Measurements from ENCODE around the gene FAM89B.
"Not testable (repeated sequence)": the region's sequence is repeated elsewhere in the genome, so short reads cannot be mapped to it uniquely, and the experiment has no call there.

Gene FAM89B

DNA sequence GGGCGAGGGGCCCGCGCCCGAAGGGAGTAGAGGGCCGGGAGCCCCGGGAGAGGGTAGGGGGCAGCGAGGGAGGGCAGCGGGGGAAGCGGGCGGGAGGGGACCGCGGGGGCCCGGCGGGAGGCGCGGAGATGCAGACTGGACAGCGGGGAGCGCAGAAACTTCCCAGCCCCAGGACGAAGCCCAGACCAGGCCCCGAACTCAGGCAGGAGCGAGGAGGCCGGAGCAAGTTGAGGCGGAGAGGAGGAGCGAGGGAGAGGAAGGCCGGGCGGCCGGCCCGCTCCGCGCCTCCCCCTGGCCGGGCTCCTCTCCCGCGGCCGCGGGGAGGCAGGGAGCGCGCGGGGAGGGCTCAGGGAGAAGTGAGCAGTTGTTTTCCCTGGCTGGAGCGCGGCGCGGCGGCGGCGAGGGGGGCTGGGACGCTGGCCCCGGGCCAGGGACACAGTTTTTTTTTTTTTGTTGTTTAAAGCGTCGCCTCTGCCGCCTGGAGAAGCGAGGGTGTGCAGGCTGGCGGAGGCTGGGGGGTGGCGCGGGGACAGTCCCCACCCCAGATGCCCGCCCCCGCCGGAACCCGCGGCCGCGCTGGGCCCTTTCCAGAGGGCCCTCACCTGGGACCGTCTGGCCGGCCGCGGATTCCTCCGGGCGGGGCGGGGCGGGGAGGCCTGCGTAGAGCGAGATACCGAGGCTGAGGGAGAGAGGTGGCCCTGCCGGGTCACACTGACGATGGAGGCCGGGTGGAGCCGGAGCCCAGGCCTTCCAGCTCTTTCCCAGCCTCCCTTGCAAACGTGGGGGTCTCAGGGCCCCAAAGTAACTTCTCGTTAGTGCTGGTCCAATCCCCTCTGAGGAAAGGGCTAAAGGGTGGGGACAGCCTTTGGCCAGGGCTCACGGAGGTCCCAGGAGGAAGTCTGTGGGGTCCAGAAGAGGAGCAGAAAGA lies 14.1 kb upstream of the FAM89B start, which contains the start of gene LTBP3:
LTBP3 (minus strand) TSS at position 358 of the 928 bp plus-strand sequence. CDS start 400 bp downstream, outside the sequence.
- peak; percentile 89 for DNase-seq

DNA sequence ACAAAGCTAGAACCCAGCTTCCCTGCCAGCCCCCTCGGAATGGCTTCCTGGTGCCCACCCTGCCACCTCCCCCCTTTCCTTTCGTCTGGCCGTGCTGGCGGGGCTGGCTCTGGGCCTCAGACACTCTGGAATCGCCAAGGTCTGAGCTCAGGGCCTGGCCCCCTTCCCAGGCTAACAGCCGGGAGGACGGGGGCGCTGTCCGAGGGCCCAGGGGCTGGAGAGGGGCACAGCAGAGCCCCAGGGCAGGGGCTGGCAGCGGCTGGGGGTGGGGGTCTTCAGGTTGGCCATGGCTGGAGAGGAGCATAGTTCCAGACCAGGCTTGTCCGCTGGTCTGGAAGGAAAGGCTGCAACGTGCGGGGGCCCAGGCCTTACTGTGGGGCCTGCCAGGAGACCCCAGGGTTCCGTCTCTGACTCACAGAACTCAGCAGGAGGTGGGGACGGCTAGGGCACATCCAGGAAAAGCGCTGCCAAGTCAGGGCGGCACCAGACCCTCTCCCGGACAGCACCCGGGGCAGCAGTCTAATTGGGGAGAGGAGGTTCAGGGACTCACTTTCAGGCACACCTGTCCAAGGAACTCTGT lies 13.3 kb upstream of the FAM89B start:
- peak; percentile 43 for DNase-seq

DNA sequence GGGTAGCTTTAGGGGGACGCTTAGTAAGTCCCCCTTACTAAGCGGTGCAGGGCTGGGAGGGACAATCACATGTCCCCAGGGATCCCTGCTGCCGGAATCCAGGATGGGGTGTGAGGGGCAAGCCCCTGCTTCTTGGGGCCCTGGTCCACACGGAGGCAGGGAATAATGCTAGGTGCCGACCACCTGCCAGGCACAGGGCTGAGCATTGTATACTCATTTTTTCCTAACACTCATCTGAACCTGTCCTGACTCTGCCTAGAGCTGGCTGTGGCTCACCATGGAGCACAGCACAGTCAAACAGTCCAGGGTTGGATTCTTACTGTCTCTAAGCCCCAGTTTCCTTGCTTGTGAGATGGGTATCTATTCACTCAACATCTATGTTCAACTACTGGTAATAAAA lies 12.8 kb upstream of the FAM89B start:
- DNase-seq: no peak

DNA sequence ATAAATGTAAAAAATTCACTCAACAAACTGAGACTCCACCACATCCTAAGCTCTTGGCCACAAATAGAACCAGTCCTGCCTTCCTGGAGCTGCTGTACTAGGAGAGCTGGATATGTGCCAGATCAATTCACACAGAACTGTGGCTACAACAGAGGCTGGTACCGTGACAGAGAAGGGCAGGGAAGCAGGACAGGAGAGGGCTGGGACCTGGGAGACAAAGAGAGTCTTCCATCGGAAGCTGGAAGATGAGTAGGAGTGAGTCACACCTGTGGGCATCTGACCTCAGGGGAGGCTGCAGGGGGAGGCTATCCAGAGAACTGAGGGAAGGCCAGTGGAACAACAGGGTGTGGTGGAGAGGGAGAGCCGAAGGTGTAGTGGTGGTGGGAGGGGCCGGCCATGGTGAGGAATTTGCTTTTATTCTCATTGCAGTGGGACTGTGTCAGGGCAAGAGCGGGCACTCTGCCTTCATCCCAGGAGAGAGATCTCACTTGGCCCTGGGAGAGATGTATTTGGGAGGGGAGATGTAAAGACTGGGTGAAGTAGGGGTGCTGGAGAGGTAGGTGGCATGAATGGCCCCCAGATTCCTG lies 12.3 kb upstream of the FAM89B start:
- DNase-seq: peak; percentile 90

DNA sequence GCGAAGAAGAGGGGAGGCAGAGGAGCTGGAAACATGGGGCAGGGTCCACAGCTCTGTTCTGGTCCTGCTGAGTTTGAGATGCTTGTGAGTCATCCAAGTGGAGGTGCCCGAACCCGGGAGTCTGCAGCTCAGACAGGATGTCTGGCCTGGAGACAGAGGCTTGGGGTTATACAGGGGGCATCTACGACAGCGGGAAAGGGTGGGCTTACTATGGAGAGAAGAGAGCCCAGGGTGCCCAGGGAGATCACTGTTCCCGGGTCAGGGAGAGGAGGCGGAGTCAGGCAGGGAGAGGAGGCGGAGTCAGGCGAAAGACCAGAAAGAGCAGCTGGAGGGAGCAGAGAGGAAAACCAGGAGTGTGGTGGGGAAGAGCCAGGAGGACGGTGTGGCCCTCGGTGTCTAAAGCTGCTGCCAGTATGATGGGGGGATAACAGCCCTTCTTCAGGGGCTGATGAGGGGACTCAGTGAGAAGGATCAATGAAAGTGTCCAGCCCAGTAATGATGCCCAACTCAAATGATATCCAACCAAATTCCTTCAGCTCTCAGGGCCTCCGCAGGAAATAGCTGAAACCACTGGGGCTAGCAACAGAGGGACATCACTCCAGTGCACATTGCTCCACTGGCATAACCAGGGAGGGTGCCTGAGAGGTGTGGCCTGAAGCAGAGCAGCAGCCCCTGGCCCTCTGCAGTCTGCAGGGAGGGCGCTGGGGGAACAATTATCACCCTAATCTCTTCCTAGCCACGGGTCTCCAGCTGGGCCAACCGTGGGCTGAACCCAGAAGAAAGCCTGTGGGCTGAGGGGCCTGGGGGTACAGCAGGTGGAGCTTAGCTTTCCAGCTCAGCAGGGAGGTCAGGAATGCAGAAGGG lies 11.6 kb upstream of the FAM89B start:
- DNase-seq: peak; percentile 85

DNA sequence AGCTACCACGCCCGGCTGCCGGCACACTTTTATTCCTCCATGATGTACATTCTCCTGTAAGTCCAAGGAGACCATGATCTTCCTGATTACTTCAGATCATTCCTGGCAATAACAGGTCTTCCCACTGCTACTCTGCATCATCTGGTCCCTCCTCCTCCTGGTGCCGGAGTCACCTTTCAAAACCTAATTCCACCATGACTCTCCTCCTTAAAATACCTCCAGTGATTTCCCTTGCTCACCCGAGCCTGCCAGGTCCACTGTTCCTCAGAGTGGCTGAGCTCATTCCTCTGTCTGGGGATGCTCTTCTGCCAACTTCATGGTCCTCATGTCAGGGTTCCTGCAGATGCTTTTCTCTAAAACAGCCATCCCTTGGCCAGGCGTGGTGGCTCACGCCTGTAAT lies 10.3 kb upstream of the FAM89B start:
- no peak for DNase-seq

DNA sequence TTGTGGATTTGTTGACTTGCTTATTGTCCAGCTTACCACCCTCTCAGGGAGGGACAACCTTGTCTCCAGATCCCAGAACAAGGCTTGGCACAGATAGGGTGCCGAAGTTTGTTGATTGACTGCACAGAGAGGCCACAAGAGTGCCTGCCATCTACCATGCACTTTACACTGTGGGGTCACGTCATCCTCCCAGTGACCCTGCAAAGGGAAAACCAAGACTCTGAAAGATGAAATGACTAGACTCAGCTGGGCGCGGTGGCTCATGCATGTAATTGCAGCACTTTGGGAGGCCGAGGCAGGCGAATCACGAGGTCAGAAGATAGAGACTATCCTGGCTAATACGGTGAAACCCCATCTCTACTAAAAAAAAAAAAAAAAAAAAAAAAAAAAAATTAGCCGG lies 9.6 kb upstream of the FAM89B start:
- no peak for DNase-seq

DNA sequence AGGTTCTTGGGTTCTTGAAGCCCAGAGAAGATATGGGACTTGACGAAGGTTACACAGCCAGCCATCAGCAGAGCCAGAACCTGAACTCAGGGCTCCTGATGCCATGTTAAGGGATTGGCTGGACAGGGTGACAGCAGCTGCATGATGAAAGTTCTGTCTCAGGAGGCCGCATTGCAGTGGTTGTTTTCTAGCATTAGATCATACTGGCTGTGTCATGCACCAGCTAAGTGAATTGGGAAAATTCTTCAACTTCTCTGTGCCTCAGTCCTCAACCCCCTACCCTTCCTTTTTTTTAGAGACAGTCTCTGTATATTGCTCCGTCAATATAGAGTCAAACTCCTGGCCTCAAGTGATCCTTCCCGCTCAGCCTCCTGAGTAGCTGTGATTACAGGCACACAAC lies 8.7 kb upstream of the FAM89B start:
- no peak for DNase-seq

DNA sequence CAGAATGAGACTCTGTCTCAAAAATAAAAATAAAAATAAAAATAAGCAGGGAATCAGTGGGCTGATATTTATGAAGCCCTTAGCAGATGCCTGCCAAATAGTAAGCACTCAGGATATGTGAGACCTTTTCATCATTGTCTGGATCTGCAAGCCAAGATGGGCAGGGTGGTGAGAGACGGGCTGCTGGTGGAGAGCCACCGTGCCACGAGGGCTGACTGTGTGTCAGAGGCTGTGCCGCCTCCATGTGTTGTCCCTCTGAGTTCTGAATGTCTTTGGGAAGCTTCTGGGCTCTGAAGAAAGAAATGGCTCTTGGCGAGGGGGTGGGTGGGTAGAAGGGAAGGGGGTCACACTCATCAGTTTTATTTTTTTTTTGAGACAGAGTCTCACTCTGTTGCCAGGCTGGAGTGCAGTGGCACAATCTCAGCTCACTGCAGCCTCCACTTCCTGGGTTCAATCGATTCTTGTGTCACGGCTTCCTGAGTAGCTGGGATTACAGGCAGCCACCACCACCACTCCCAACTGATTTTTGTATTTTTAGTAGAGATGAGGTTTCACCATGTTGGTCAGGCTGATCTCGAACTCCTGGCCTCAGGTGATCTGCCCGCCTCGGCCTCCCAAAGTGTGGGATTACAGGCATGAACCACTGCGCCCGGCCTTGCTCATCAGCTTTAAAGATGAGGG lies 7.3 kb upstream of the FAM89B start:
- not testable (repeated sequence) for DNase-seq

DNA sequence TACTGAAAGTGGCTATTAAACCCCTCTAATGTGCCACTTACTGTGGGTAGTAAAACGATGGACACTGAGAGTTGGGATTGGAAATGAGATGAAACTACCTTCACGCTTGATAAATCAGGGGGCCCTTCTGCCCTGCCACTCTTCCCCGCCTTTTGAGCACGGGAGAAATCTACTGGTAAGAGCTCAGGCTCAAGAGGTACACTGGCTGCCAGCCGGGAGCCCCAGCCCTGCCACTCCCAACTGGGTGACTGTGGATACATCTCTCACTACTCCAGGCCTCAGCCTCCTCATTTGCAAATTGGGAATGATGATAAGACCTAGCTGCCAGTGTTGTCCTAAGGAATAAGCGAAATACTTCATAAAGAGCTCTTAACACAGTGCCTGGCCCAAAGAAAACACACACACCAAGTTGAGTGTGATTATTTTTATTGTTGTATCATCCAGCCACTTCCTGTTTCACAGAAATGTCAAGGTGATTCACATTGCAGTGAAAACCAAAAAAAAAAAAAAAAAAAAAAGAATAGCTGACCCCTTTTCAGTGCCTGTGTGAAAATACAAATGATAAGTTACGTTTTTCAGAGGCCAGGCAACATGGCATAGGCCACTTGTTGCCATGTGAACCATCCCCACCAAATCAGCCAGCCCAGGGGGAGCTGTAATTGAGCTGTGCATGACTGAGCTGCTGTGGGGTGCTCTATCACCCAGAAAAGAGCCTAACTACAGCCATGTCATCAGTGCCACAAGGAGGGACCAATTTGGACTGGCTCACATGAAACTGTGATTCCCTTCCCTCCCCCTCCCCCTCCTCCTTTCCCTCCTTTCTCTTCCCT lies 6.5 kb upstream of the FAM89B start:
- no peak for DNase-seq

DNA sequence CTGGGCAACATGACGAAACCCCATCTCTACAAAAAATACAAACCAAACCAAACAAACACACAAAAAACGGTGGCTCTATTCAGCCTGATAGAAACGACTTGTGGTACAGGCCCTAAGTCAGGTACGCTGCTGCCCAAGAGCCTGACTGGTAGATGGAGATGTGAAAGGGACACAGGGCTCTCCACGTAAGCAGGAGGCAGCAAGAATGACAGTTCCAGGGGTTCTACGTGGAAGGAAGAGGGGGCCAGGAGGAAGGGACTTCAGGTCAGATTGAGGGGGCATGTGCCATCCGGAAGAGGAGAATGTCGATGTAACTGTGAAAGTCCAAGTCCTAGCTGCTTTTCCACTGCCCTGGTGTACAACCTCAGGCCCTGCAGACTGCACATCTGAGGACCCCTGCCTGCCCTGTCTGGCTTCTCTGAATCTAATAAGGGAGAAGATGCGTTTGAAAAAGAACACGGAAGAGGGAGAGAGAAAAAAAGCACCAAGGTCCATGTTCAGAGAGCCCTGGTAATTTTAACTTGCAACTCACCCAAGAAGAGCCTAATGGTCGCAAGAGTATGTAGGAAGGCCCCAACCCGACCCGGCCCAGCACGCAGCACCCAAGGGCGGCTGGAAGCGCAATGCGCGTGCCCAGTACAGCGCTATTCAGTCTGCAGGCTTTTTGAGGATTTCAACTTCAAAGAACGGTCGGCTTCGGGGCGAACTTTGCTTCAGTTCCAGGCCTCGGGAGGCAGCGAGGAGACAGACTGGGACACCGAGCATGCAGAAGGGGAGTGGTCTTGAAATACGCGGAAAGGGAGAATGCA lies 3.0 kb upstream of the FAM89B start:
- DNase-seq: no peak

DNA sequence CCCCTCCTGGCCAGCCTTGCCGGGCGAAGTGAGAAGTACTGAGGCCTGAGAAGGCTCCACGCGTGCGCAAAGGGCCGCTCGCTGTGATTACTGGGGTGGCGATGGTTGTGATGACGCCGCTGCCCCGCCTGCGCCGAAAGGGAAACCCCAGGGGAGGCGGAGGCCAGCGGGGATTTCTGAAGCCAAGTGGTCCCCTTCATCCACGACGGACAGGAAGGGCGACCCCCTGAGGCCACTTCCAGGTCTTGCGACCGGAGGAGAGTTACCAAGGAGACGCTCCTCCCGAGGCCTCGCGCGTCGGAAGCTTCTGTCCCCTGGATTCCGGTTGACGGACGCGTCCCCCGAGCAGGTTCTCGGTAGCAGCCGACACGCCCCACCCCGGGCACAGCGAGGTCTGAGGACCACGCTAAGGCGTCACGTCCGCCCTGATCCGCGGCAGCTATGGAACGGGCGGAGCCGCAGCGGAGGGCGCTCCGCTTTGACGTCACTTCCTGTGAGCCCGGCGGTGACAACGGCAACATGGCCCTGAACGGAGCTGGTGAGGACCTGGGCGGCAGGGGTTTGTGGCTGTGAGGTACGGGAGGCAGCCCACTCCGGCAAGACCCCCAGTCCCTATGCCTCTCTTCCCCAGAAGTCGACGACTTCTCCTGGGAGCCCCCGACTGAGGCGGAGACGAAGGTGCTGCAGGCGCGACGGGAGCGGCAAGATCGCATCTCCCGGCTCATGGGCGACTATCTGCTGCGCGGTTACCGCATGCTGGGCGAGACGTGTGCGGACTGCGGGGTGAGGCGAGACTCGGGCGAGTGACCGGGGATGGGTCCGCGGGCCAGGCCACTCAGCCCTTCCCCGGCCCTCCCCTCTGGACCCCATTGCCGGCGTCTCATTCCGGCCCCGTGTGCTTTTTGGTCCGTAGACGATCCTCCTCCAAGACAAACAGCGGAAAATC lies 2.1 kb upstream of the FAM89B start, which contains the start of gene ZNRD2:
ZNRD2 (plus strand) TSS at position 505 of the 946 bp plus-strand sequence; CDS start at position 520, 15 bp downstream.
- peak; percentile 99 for DNase-seq

DNA sequence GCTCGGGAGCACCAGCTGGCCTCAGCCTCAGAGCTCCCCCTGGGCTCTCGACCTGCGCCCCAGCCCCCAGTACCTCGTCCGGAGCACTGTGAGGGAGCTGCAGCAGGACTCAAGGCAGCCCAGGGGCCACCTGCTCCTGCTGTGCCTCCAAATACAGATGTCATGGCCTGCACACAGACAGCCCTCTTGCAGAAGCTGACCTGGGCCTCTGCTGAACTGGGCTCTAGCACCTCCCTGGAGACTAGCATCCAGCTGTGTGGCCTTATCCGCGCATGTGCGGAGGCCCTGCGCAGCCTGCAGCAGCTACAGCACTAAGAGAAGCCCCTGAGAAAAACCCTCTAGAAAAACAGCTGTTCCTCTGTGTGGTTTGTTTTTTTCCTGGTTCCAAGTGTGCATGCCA lies 918 bp upstream of the FAM89B start:
- DNase-seq: no peak

DNA sequence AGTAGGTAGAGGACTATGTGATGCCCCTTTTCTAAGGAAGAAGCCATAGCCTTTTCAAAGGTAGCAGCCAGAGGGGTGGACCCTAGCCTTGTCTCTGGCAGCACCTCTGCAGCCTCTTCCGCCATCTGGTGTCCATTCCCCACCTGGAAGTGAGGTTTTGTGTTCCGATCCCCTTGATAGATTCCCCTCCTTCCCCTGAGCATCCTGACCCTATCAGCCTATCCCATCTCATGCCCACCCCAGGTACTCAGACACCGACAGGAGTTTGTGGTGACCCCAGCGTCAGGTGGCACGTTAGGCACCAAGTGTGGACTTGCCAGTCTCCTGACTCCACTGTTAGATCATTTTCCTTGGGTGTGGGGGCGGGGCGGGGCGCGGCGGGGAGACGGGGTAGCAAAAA lies 398 bp upstream of the FAM89B start:
- peak; percentile 48 for DNase-seq

DNA sequence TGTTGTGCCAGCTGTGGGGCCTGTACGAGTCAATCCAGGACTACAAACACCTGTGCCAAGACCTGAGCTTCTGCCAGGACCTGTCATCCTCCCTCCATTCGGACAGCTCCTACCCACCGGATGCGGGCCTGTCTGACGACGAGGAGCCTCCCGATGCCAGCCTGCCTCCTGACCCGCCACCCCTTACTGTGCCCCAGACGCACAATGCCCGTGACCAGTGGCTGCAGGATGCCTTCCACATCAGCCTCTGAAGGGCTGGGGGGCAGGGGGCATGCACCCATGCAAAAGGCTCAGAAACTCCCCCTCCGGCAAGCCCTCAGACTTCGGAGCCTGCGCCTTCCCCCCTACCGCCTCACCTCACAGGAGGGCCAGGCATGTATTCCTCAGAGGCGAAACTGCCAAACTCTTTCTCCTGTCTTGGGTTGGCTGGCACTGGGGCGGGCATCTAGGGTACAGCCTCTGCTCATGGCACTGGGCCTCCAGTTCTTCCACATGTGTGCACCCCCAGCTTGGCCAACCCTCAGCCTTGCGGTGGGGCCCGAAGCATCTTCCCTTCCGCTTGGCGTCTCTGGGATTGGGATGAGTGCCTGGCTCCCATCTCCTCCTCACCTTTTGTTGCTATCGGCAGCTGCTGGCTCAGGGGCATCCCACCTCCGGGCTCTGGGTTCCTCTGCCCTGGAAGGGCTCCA lies 1.2 kb downstream of the FAM89B start:
- no peak for DNase-seq

DNA sequence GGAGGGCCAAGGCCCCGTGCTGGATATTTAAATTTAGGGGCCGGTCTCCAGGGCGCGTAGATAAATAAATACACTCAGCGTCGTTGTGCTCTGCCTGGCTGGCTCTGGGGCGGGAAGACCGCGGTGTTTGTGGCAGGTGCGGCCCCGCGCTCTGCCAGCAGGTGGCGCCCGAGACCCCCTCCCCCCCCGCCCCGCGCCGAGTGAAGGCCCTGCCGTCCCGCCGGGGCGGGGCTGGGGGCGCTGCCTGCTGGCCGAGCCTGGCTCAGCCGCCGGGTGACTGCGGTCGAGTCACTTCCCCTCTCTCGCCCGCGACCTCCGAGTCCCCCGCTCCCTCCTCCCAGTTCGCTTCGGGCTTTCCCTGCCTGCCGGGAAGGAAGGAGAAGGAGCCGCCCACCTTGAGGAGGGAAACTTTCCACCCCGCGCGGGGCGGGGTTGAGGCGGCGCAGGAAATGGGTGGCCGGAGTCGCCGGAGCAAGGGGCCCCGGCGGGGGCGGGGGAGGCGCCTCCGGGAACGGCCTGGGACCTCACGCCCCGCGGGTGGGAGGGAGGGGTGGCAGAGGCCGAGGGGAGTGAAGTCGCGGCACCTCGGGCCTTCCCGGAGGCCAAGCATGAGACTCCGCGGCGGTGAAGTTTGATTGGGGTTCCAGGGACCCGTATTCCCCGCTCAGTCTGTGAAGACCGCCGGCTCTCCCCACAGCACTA lies 1.9 kb downstream of the FAM89B start:
- peak; percentile 97 for DNase-seq

DNA sequence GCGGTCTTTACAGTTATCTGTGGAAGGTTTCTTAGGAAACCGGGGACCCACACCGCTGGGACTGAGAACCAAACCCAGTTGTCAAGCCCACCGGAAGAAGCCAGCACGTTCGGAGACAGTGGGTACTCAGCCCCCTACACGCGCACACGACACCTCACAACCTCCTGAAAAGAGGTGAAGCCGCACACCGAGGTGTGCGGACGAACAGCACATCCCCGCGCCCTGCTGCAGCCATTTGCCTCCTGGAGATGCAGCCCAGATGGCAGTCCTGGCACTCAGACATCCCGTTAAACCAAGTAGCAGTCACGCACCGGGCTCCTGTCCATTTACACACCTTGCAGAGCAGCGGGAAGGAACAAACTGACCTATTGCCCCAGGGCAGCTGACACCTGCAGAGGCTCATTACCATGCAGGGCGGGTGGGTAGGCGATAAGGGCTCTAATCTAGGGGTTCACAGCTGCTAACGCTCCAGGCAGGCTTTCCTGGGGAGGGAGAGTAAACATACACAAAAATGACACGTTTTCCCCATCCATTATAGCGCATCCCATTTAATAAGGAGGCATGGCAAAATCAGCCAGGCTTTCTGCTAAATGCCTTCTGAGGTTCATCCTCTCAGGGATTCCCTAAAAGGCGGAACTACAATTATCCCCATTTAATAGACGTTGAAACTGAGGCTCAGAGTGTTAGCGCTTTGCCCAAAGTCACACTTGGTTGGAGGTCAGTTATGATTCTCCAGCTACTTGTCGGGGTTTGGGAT lies 2.7 kb downstream of the FAM89B start:
- DNase-seq: no peak

All from NCI-H226 (cell line).